Measurements from ENCODE around the gene RGS14. TPM values are rescaled to one million over a fixed set of nuclear protein-coding genes. Genes with fewer than 3 reads are reported as not detected.
"Not testable (repeated sequence)": the region's sequence is repeated elsewhere in the genome, so short reads cannot be mapped to it uniquely, and the experiment has no call there.

RGS14 gene
- total and polyA plus RNA-seq, 2 donors (not counting 3 experiments of a cell fraction or from before 2014, with no cell fraction given) = 4.3 to 7.3 TPM

- POLR2A ChIA-PET = no interaction called here
Observed at GRCh38 chr5:177419046-177419445, 61.3 kb downstream of the RGS14 start.

GRCh38 chr5:177420472-177420871 is 62.7 kb downstream of the RGS14 start:
- CTCF ChIA-PET, FAIRE-seq: not testable (repeated sequence)

More at GRCh38 chr5:177419046-177419445, 61.3 kb downstream of the RGS14 start:
- H3K4me1 ChIP-seq (ENCODE audit: control insufficient read depth, extremely low read depth, insufficient read depth, low read length) = no peaks in the 10 kb centered on the region
- FAIRE-seq = no peak
- H3K36me3 ChIP-seq (ENCODE audit: control insufficient read depth in 2 of 2, extremely low read depth in 1 of 2, insufficient read depth in 2 of 2, low read length in 2 of 2) = no peaks in the 10 kb centered on the region
- no peaks in the 10 kb centered on the region for H3K79me2 ChIP-seq (ENCODE audit: control insufficient read depth, insufficient read depth, low read length)
- dilution Hi-C loops (cut with MboI; ENCODE audit: extremely low pct_ligation_motif_present, low sequenced_read_pairs) (no loop called here), intact Hi-C loops (cut with micrococcal nuclease) (no loop called here)
- no peaks in the 10 kb centered on the region for H4K20me1 ChIP-seq (replicated peaks; ENCODE audit: control insufficient read depth, extremely low read depth, insufficient read depth, low read length)
- BruUV-seq (replicated peaks) = no TSS peak
- no peak overlapping the region for H3K27ac ChIP-seq (ENCODE audit: insufficient read depth, low read depth, low read length)
- no peak overlapping the region for H2AFZ ChIP-seq (ENCODE audit: low read depth, low read length)
- H3K9me1 ChIP-seq (replicated peaks; ENCODE audit: control insufficient read depth, extremely low read depth, insufficient read depth, low read length) = no peaks in the 10 kb centered on the region
- CTCF ChIA-PET = interaction anchor here (1.3 to 2.0 kb wide), 3 partner anchors 15 to 28 kb away, joined by 3 to 5 read pairs (median 5); no protein-coding TSS in a partner anchor
- H3K9me3 ChIP-seq (replicated peaks; ENCODE audit: control insufficient read depth, insufficient read depth, low read length) = no peaks in the 10 kb centered on the region
- no peak for DNase-seq (ENCODE audit: low read depth, low spot score)
- no peak overlapping the region for H3K9ac ChIP-seq (replicated peaks; ENCODE audit: extremely low read depth, insufficient read depth, low read length)
- no peak overlapping the region for H3K4me3 ChIP-seq (replicated peaks in 1 of 3; ENCODE audit: insufficient read depth in 1 of 3, low read depth in 1 of 3, low read length in 3 of 3)
- TF ChIP-seq POLR2A (IDR thresholded peaks at IDR 0.05; ENCODE audit: low read depth, low read length) (no peak), EZH2 (IDR thresholded peaks at IDR 0.05; ENCODE audit: borderline replicate concordance, low read depth, low read length, severe bottlenecking) (no peak), MAX (IDR thresholded peaks at IDR 0.05; ENCODE audit: insufficient read depth, insufficient read length) (no peak)
- no peak overlapping the region for H3K4me2 ChIP-seq (ENCODE audit: insufficient read depth, low read length)
- H3K27me3 ChIP-seq (ENCODE audit: control insufficient read depth in 2 of 2, insufficient read depth in 2 of 2, low read length in 2 of 2) = peaks cover 0 to 1% of the 10 kb centered on the region in 2 experiments

More at GRCh38 chr5:177420472-177420871, 62.7 kb downstream of the RGS14 start:
- H3K27ac ChIP-seq (ENCODE audit: insufficient read depth, low read depth, low read length); intact Hi-C loops (cut with micrococcal nuclease); H3K9me1 ChIP-seq (replicated peaks; ENCODE audit: control insufficient read depth, extremely low read depth, insufficient read depth, low read length); H4K20me1 ChIP-seq (replicated peaks; ENCODE audit: control insufficient read depth, extremely low read depth, insufficient read depth, low read length); H3K9ac ChIP-seq (replicated peaks; ENCODE audit: extremely low read depth, insufficient read depth, low read length); BruUV-seq (replicated peaks); H3K79me2 ChIP-seq (ENCODE audit: control insufficient read depth, insufficient read depth, low read length); H3K9me3 ChIP-seq (replicated peaks; ENCODE audit: control insufficient read depth, insufficient read depth, low read length); H3K4me2 ChIP-seq (ENCODE audit: insufficient read depth, low read length); H3K36me3 ChIP-seq (ENCODE audit: control insufficient read depth in 2 of 2, extremely low read depth in 1 of 2, insufficient read depth in 2 of 2, low read length in 2 of 2); H3K4me1 ChIP-seq (ENCODE audit: control insufficient read depth, extremely low read depth, insufficient read depth, low read length); H3K4me3 ChIP-seq (replicated peaks in 1 of 3; ENCODE audit: insufficient read depth in 1 of 3, low read depth in 1 of 3, low read length in 3 of 3); H3K27me3 ChIP-seq (ENCODE audit: control insufficient read depth in 2 of 2, insufficient read depth in 2 of 2, low read length in 2 of 2); dilution Hi-C loops (cut with MboI; ENCODE audit: extremely low pct_ligation_motif_present, low sequenced_read_pairs); DNase-seq (ENCODE audit: low read depth, low spot score); POLR2A ChIA-PET; H2AFZ ChIP-seq (ENCODE audit: low read depth, low read length): not testable (repeated sequence)
